Tibial nerve (tissue), 4 donors: ENCODE measurements around the gene UTRN. TPM values are rescaled to one million over a fixed set of nuclear protein-coding genes. Genes with fewer than 3 reads are reported as not detected.

Experiments used
- DNase-seq, 2 donors: peaks; one replicate each; pipeline ENCODE4 v3.0.0-alpha.2; 2019; ENCODE audit warnings: low spot score in 2 of 2
- H3K27ac ChIP-seq, 4 donors: fragments of 200-600 bp; sonication (generic) in 3 of 4; one replicate each; pipeline ENCODE4 v1.5.1; 2017 to 2019; ENCODE audit warnings: mild to moderate bottlenecking in 1 of 4
- H3K27me3 ChIP-seq, 2 donors: fragments of 200-600 bp; sonication (generic) in 1 of 2; one replicate each; pipeline versions ENCODE4 v1.5.1 to v1.6.0; 2017 to 2019
- H3K36me3 ChIP-seq, 3 donors: fragments of 200-600 bp; sonication (generic); one replicate each; pipeline ENCODE4 v1.5.1; 2018 to 2019
- H3K4me1 ChIP-seq, 4 donors: fragments of 200-600 bp; sonication (generic) in 3 of 4; one replicate each; pipeline ENCODE4 v1.5.1; 2017 to 2019
- H3K4me3 ChIP-seq, 4 donors: fragments of 200-600 bp; sonication (generic) in 3 of 4; one replicate each; pipeline ENCODE4 v1.5.1; 2017 to 2019; ENCODE audit warnings: mild to moderate bottlenecking in 1 of 4, moderate library complexity in 1 of 4
- H3K9me3 ChIP-seq, 4 donors: fragments of 200-600 bp; sonication (generic) in 3 of 4; one replicate each; pipeline ENCODE4 v1.5.1; 2017 to 2019
- EP300 ChIP-seq, 2 donors: sonication (generic); formaldehyde crosslinking; IDR thresholded peaks; one replicate each; pipeline ENCODE4 v1.6.1; 2017; ENCODE audit warnings: antibody characterized with exemption in 2 of 2, mild to moderate bottlenecking in 1 of 2
- POLR2A ChIP-seq, 2 donors: fragments of 450-650 bp; IDR thresholded peaks; one replicate each; pipeline ENCODE4 v1.6.1; 2017; ENCODE audit warnings: antibody characterized with exemption in 2 of 2, mild to moderate bottlenecking in 2 of 2, moderate library complexity in 2 of 2
- WGBS, 2 donors: methylation state at CpG; one replicate each; pipeline ENCODE4 v1.1.5; 2018; 5-methylcytosine and 5-hydroxymethylcytosine counted together
- total RNA-seq, 4 donors: library from RNA; depleted of rRNA; stranded (reverse); fragments of >200 nt; gene quantifications; one replicate each; pipeline ENCODE4 v1.1.0, GENCODE V29; 2016
- TF ChIP-seq, protein P1 (sequence below), 5 experiments: fragments of 200-600 bp in 3 of 5; fragments of 450-650 bp in 2 of 5; sonication (generic) in 3 of 5; IDR thresholded peaks; one replicate each; pipeline ENCODE4 v1.5.1; 2016 to 2019; ENCODE audit warnings: antibody characterized with exemption in 5 of 5, mild to moderate bottlenecking in 3 of 5, moderate library complexity in 2 of 5

Gene UTRN
- total RNA-seq, 4 donors from 2014 or later: 279 to 370 (median 307) TPM

DNA sequence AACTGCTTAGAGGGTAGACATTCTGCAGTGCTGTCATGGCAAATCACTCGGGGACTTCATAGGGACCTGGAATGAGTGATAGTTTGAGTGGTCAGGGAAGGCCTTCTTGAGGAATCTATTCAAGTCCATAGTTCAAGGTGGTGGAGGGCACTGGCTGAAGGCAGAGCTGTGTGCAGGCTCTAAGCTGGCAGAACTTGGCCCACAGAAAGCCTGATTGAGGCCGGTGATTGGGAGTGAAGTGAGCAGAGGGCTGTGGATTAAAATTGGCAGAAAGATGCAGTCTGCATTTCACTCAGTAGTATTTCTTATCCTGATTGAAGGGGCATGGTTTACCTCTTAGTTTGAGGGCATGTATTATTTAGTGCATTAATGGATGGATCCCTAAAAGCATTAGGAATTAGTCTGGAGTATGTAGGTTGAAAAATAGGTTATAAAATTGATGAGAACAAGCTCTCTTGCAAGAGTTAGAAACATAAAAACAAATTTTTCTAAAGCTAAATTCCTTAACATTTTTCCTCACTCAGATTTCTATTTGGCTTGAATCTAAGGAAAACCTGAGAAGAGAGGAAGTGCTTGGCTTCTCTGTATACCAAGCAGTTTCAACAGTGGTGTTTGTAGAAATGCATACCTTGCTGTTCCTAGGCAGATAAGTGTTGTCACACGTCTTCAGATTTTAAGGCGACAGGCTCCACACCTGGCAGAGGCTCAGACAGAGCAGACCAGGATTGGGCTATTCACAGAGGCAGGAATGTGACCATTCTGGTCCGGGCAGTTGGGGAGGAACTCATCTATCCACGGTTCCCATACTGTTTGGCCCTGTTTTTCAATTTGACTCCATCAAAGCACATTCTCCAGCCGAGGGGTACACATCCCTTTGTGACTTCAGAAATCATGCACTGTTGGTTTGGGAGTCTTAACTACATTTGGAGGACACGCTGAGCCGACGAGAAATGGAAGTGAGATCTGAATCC lies 45.2 kb downstream of the UTRN start:
- Histone ChIP-seq H3K4me3 (no peak overlapping the region), H3K9me3 (no peaks in the 10 kb centered on the region), H3K36me3 (no peaks in the 10 kb centered on the region), H3K27me3 (no peaks in the 10 kb centered on the region), H3K4me1 (peaks cover 0 to 73% (median 33%) of the 10 kb centered on the region in 4 donors), H3K27ac (peak overlapping the region in 2 of 4 donors; percentile 23 to 28)
- no peak for DNase-seq
- WGBS, 2 donors: 57 to 68% methylated on average over 10 of the region's 10 CpGs
- TF ChIP-seq, protein P1, sequence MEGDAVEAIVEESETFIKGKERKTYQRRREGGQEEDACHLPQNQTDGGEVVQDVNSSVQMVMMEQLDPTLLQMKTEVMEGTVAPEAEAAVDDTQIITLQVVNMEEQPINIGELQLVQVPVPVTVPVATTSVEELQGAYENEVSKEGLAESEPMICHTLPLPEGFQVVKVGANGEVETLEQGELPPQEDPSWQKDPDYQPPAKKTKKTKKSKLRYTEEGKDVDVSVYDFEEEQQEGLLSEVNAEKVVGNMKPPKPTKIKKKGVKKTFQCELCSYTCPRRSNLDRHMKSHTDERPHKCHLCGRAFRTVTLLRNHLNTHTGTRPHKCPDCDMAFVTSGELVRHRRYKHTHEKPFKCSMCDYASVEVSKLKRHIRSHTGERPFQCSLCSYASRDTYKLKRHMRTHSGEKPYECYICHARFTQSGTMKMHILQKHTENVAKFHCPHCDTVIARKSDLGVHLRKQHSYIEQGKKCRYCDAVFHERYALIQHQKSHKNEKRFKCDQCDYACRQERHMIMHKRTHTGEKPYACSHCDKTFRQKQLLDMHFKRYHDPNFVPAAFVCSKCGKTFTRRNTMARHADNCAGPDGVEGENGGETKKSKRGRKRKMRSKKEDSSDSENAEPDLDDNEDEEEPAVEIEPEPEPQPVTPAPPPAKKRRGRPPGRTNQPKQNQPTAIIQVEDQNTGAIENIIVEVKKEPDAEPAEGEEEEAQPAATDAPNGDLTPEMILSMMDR (IDR thresholded peaks at IDR 0.05): no peak
- no peak for TF ChIP-seq EP300 (IDR thresholded peaks at IDR 0.05)
- no peak for TF ChIP-seq POLR2A (IDR thresholded peaks at IDR 0.05)

DNA sequence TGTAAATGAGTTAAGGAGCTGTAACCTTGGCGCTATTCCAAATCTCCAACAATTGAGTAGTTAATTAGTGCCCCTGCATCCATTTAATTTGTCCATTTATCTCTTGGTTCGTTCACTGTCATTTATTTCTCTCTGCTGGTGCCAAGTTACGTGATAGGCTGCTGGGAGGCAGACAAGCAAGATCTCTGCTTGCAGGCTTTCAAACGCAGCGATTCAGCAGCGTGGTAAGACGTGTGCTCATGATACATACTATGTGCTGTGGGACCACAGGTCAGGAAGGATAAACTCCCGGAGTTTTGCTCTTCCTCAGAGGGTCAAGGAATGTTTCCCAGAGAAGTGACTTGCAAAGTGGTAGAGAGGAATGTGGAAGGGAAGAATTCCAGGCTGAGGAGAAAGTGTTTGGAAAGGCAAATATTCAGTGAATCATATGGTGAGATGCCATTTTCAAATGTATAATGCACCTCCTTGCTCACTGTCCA lies 46.4 kb downstream of the UTRN start:
- TF ChIP-seq EP300 (IDR thresholded peaks at IDR 0.05) (no peak), POLR2A (IDR thresholded peaks at IDR 0.05) (no peak)
- TF ChIP-seq, protein P1 (IDR thresholded peaks at IDR 0.05): no peak
- 58 to 70% methylated on average over 8 of the region's 8 CpGs for WGBS, 2 donors
- DNase-seq: no peak
- Histone ChIP-seq H3K4me1 (peaks cover 0 to 82% (median 38%) of the 10 kb centered on the region in 4 donors), H3K4me3 (no peak overlapping the region), H3K36me3 (no peaks in the 10 kb centered on the region), H3K9me3 (no peaks in the 10 kb centered on the region), H3K27me3 (no peaks in the 10 kb centered on the region), H3K27ac (peak overlapping the region in 1 of 4 donors; percentile 19)

DNA sequence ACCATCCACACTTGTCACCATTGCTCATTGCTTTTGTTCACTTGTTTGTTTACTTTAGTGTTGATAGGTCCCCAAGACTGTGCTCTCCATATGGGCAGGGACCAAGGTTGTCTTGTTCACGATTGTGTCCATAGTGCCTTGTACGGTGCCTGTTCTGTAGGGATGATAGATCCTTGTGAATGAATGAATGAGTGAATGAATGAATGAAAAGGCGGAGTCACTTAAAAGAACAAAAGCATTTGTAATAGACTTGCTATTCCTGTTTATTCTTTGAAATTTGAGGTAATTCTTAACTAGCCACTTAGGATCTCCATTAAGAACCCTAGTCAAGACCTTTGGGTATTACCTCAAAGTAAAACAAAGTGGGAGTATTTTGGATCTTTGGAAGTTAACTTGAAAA lies 47.0 kb downstream of the UTRN start:
- Histone ChIP-seq H3K9me3 (no peaks in the 10 kb centered on the region), H3K36me3 (no peaks in the 10 kb centered on the region), H3K4me3 (no peak overlapping the region), H3K4me1 (peaks cover 0 to 82% (median 36%) of the 10 kb centered on the region in 4 donors), H3K27ac (no peak overlapping the region), H3K27me3 (no peaks in the 10 kb centered on the region)
- DNase-seq: no peak
- 90 to 97% methylated on average over 3 of the region's 3 CpGs for WGBS, 2 donors
- TF ChIP-seq POLR2A (IDR thresholded peaks at IDR 0.05) (no peak), EP300 (IDR thresholded peaks at IDR 0.05) (no peak)
- TF ChIP-seq, protein P1 (IDR thresholded peaks at IDR 0.05): no peak

DNA sequence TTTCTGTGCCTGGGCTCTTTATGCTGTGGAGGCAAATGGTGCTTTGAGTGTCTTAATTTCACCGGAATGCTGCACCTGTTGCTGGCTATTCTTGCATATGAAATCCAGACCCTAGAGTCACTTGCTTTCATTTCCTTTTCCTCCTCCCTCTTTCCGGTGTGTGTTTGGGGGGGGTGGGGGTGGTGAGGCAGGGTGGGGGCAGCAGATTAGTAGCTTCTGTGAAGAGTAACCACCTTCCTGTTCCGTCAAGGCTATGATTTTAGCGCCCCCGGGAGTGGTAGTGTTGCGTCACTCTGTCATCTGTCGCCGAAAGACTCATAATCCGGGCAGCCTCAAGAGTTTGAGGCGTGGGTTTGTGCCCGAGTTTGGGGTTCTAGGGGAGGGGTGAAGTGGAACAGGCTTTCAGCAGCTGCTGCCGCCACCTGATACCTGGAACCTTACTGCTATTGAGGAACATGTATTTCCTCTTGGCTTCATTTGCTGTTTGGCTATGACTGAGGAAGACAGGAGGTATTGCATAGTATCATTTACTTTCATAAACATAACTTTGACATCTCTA lies 49.1 kb downstream of the UTRN start:
- TF ChIP-seq POLR2A (IDR thresholded peaks at IDR 0.05) (no peak), EP300 (IDR thresholded peaks at IDR 0.05) (no peak)
- TF ChIP-seq, protein P1 (IDR thresholded peaks at IDR 0.05): no peak
- H3K36me3 ChIP-seq: no peaks in the 10 kb centered on the region
- peaks cover 0 to 84% (median 34%) of the 10 kb centered on the region in 4 donors for H3K4me1 ChIP-seq
- H3K4me3 ChIP-seq: peak overlapping the region in 1 of 4 donors; percentile 21
- no peaks in the 10 kb centered on the region for H3K27me3 ChIP-seq
- H3K9me3 ChIP-seq: no peaks in the 10 kb centered on the region
- DNase-seq: no peak
- H3K27ac ChIP-seq: peak overlapping the region in 2 of 4 donors; percentile 15 to 52
- WGBS, 2 donors: 50 to 68% methylated on average over 12 of the region's 12 CpGs

Other genes with a start within 250 kb of the UTRN start
- 100 to 1,000 TPM in 3 of 4 donors, 10 to 100 TPM in 1; 99.8 to 155 (median 118) TPM for gene SF3B5, start 189.8 kb upstream of the UTRN start, total RNA-seq
- 10 to 100 TPM in 3 of 4 donors, 1 to 10 TPM in 1; 5.3 to 24.3 (median 12.5) TPM for gene STX11, start 134.8 kb upstream of the UTRN start, total RNA-seq